ENCODE results near the gene RIMBP3B.
"Not testable (repeated sequence)": the region's sequence is repeated elsewhere in the genome, so short reads cannot be mapped to it uniquely, and the experiment has no call there.

The RIMBP3B gene

GRCh38 chr22:21416375-21416774 lies 32.8 kb downstream of the RIMBP3B start:
- not testable (repeated sequence) for DNase-seq (ENCODE audit: low spot score)

- not testable (repeated sequence) for DNase-seq (ENCODE audit: low spot score)
Measured at GRCh38 chr22:21417227-21417746, 33.7 kb downstream of the RIMBP3B start, which contains the start of gene HIC2. HIC2 (plus strand) TSS chr22:21417371; CDS start chr22:21442832, 25,461 bp downstream.

GRCh38 chr22:21417853-21418252 lies 34.3 kb downstream of the RIMBP3B start:
- DNase-seq (ENCODE audit: low spot score) = not testable (repeated sequence)

- DNase-seq (ENCODE audit: low spot score) = not testable (repeated sequence)
Measured at GRCh38 chr22:21418974-21419638, 35.6 kb downstream of the RIMBP3B start.

- DNase-seq (ENCODE audit: low spot score) = not testable (repeated sequence)
Measured at GRCh38 chr22:21420180-21420763, 36.7 kb downstream of the RIMBP3B start.

- DNase-seq (ENCODE audit: low spot score) = not testable (repeated sequence)
Measured at GRCh38 chr22:21424084-21424709, 40.6 kb downstream of the RIMBP3B start.

GRCh38 chr22:21434378-21435233 lies 51.1 kb downstream of the RIMBP3B start:
- DNase-seq (ENCODE audit: low spot score) = not testable (repeated sequence)

GRCh38 chr22:21435998-21436810 lies 52.7 kb downstream of the RIMBP3B start:
- not testable (repeated sequence) for DNase-seq (ENCODE audit: low spot score)

GRCh38 chr22:21438013-21438412 lies 54.5 kb downstream of the RIMBP3B start:
- DNase-seq (ENCODE audit: low spot score) = not testable (repeated sequence)

All from GM20000 (cell line).